GM21360 (cell line): Measurements from ENCODE around the gene CHRNB4.

Experiments used
- ATAC-seq: cut with Tn5 transposase; IDR thresholded peaks from one replicate; pipeline ENCODE4 v1.9.1; 2021; ENCODE audit warnings: mild to moderate bottlenecking, moderate library complexity; ENCODE audit not compliant: unreplicated experiment

Gene CHRNB4

DNA sequence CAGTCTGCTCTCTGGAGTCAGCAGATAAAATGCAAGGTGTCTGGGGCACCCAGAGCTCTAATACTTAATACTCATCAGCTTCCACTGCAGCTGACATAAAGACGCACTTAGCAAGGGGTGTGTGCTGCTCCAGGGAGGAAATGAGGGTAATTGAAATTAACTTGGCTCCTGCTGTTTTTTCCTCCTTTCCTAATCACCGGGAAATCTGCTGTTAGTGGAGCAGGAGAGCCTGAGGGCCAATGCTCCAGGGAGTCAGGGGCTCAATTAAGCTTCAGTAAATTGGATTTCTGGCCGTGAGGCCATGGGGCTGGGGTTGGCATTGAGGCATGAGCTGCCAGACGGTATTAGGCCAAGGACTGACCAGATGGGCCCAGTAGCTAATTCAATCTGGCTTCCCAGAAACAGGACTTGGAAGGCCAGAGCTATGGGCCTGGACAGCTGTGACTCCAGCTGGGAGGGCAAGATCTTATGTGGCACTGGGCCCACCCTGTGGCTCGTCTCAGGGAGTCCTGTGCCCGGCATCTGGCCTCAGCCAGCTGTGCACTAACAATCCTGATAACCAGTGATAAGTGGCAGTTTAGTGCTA is 30.7 kb upstream of the CHRNB4 start:
- ATAC-seq: no peak

DNA sequence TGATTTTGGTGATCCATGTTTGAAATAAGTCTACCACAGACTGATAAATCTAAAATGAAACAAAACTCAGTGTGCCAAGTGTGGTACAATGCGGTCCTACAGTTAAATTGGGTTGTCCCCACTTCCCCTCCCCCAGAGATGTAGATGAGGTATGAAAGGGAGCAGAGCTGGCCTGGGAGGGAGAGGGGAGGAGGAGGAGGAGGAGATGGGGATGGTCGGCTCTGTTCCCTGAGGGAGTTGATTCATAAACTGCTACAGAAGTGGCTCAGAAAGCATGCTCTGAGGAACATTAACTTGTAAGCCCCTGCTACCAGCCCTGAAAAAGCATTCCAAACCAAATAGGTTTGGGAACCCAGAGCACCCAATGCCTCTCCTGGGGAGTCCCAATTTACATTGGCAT is 28.0 kb upstream of the CHRNB4 start:
- no peak for ATAC-seq

DNA sequence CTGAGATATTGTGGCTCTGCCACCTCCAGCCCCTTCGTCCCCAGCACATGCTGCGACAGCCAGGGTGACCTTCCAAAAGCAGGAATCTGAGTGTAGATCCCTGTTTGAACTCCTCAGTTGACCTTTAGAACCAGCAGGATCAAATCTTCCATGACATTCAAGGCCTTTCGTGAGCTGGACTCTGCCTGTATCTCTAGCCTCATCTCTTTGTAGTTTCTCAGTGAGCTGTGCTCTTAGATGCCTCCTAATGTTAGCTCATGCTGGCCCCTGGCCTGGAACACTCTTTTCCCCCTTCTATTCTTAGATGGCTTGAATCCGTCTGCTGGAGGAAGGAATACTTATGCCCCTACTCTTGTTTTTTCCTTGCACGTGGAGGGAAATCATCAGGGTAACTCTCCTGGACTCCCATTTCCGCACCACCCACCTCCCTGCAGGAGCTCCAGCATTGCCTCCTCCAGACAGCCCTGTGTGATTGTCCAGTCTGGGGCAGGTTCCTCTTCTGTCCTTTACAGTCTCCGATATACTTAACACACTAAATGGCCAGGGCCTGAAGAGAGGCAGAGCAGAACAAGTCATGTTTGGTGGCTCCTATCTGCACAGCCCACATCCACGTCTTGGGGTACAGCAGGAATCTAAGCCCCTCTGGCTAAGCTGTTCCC is 26.7 kb upstream of the CHRNB4 start:
- no peak for ATAC-seq

DNA sequence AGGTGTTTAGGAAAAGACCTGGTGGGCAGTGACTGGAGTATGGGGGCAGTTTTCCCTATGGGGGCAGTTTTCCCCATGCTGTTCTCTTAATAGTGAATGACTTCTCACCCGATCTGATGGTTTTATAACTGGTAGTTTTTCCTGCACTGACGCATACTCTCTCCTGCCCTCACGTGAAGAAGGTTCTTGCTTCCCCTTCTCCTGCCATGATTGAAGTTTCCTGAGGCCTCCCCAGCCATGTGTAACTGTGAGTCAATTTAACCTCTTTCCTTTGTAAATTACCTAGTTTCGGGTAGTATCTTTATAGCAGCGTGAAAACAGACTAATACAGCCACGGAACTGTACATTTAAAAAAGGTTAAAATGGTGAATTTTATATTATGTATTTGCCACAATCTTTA is 25.0 kb upstream of the CHRNB4 start:
- ATAC-seq: no peak

DNA sequence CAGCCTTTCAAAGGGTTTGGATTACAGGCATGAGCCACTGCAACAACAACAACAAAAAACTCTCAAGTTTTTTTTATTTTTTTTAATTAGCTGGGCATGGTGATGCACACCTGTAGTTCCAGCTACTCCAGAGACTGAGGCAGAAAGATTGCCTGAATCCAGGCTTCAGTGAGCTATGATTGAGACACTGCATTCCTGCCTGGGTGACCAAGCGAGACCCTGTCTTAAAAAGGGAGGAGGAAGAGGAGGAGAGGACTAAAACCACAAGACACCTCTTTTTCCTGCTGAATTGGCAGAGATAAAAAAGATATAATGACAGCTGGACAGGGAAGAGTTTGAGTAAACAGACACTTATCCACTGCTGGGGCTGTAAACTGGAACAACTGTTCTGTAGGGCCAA is 22.7 kb upstream of the CHRNB4 start:
- no peak for ATAC-seq

DNA sequence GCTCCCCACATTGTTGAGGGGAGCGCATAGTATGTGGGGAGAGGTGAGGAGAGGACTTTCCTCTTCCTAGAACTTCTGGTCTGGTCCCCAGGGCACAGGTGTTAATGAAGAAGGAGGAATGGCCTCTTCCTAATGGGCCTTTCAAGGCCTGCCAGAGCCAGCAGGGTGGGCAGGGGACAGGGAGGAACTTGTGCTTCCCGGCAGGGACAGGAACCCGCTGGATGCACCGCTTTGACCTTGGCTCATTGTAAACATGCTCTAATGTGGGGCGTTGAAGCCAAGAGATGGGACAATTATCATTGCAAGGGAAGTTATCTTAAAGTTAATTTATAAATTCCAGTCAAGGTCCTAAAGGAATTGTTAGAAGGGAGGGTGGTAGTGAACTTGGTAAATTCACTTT is 21.0 kb upstream of the CHRNB4 start:
- ATAC-seq: no peak

DNA sequence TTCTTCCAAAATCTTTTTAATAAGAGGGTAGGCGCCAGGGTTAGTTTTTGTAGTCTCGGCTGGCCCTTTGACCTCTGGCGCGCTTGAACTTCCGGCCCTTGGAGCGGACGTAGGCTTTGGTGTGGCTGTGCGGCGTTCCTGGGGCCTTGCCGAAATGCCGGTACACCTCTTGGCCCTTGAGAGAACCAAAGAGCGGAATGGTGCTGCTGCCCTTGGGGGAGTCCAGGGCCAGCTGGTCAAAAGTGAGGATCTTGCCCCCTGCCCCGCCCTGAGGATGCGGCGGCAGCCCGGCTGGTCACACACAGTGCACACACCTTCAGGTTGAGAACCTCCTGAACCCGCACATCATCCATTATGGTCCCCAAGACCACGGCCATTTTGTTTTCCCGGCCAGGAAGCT is 20.0 kb upstream of the CHRNB4 start:
- no peak for ATAC-seq

DNA sequence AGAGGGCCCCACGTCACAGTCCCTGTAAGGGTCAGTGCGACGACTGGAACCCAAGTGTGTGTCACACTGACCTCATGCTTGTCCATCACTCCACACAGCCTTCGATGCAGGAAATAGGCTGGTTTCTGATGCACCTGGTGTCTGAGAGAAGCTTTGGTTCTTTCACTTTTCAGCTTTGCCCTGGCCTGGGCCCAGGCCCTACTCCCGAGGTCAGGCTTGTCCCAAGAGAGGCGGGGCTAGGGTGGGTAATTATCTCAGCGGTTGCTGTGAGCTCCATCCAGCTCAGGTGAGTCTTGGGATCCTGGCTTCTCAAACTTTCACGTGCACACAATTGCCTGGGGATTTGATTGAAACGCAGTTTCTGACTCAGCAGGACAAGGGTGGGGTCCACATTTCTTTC is 19.6 kb upstream of the CHRNB4 start:
- no peak for ATAC-seq

DNA sequence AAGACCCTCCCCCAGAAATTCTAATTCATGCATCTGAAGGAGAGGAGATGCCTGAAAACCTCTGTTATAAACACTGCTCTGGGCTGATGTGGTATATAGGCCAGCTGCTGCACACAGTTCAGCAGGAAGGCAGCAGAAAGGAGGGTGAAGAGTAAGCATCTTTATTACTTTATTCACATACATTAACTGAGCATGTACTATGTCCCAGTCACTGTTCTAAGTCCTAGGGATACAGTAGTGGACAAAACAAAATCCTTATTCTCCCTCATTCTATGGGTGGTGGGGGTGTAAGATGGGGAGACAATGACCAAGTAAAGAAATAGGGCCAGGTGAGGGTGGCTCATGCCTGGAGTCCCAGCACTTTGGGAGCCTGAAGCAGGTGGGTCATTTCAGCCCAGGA is 17.8 kb upstream of the CHRNB4 start:
- ATAC-seq: no peak

DNA sequence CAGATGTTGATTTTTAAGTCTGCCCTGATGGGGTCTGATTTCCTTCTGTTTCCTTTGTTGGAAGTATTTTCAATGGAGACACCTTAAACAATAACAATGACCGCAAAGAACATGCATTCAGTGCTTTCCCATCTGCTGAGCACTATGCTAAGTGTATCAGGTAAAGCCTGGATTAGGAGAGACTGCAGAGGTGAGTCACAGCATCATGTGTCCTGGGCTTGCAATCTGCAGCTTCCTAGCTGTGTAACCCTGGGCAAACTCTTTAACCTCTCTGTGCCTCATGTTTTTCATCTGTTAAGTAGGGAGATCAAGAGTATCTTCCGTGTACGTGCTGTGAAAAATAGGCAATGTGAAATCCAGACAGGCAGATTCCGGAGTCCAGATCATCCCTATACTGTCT is 13.3 kb upstream of the CHRNB4 start:
- no peak for ATAC-seq

DNA sequence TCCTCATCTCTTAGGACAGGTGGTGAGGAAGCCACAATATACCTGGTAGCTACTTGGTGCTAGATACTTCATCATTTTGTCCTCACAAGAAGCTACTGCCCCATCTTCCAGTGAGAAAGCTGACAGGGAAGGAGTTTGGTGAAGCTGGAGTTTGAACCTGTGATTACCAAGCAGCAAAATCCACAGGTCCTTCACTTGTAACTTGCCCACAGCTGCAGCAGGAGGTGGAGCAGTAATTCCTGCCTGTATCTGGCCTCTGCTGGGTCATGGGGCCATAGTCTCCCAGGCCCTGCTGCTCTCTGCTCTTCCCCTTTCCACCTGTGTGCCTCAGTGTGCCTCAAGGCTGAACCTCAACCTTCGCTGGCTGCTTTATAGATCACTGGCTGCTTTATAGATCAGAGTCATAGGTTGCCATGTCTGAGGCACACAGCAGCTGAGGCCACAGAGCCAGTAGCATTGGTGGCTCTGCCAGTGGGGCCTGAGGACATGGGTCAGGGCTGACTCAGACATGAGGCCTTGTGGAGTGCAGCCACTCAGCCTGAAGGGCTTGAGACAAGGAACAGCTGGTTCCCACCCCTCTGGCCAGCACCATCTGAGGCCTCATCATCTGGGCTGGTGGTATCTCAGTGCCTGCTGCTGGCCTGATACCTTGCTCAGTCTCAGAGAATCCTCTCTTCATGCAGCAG is 11.1 kb upstream of the CHRNB4 start:
- no peak for ATAC-seq

DNA sequence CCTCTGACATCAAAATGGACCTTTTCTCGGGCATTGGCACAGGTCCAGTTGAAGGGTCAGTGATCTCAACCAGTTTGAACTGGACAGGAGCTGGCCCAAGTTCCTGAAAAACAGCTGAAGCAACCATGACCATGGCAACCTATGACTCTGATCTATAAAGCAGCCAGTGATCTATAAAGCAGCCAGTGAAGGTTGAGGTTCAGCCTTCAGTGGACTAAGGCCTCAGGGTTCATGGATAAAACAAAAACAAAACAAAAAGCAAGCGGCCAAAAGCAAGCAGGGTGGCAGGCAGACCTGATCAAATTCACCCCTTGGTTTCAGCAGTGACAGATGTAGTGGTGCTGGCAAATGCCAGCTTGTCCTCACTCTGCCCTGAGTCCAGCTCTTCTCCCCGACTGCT is 10.0 kb upstream of the CHRNB4 start:
- ATAC-seq: no peak

DNA sequence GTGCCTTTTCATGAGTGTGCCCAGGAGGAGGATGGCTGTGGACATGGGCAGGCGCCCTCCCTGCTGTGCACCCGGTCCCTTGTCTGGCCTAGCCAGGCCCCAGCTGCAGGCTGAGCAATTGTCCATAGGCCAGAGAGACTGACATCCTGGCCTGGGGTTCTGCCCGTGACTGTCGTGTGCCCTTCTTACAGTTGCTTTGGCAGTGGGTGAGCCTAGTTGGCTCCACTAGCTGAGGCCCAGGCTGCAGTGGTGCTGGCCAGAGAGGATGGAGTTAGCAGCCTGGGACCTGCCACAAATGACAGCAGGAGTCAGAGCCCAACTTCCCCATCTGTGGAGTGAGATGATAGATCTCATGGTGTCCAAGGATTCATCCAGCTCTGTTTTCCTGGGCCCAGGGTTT is 9.0 kb upstream of the CHRNB4 start:
- no peak for ATAC-seq

DNA sequence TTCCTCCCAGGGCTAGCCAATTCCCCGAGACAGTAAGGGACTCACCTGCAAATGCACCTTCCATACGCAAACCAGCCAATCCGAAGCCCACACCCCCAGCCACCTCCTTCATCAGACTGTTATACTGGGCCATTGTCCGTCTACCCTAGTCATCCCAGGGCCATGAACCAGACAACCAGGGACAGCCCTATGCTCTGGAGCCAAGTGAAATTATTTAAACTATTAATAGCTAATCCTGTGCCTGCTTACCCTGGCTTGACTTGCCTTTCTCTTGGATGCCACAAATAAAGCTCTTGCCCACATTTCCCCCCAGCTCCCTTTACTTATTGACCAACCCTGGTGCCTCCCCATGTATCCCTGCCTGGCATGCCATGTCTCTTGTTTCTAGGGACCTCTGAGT is 4.0 kb upstream of the CHRNB4 start:
- ATAC-seq: no peak

DNA sequence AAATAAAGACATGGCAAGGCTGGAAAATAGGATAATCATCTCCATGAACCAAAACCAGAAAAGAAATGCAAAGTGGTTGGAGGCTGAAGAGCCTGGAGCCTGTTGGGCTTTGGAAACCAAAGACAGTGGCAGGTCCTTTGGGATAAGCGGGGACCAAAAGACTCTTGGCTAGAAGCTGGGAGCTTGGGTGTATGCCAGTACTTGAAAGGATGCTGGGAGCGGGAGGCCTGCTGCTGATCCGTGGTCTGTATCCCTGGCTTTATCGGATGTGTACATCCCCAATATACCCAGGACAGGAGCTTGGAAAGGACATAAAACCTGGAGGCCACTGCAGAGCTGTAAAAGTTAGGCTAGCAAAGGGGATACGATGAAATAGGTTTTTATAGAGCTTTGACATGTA is 1.3 kb upstream of the CHRNB4 start:
- ATAC-seq: no peak

DNA sequence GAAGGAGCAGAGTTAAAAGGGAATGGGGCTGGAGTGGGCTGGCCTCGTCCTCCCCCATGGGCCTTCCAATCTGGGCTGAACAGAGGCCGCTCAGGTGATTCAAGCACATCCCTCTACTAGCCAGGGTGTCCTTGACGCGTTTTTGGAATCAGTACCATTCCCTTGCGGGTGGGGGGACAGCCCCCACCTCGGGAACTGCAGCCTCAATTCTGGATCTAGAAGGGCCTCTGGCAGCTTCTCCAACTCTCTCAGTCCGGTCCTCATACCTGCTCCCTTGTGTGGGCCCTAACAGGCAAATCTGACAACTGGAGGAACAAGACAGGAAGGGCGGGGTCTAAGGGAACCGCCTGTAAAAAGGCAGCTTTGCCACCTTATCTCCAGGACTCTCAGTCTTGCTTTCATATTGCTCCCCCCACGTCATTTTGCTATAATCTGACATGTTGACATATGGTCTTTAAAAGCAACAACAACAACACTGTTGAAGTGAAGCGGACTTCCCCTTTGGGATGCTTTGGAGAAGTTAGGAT is 802 bp upstream of the CHRNB4 start:
- ATAC-seq: no peak

DNA sequence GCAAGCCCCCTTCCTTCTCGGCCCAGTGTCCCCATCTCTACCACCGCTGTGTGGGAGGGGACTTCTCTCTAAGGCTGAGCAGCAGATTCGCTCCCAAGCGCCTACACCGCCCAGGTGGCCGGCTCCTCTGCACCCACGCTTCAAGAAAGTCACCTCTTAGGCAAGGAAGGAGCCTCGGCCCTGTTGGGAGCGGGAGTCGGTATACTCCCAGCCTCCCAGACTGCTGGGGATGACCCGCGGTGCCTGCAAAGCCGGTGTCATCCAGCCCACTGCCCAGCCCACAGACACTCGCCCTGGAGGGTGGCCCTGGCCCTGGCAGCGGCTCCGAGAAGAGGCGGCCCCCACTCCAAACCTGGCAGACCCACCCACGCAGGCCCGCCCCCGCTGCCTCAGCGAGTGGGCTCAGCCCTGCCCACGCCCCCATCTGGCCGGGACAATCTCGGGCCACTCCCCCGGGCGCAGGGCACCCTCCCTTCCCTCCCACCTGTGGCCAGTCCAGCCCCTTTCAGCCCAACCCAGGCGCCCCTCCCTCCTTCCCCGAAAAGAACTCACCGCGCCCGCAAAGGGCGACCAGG is 396 bp downstream of the CHRNB4 start:
- ATAC-seq: no peak

DNA sequence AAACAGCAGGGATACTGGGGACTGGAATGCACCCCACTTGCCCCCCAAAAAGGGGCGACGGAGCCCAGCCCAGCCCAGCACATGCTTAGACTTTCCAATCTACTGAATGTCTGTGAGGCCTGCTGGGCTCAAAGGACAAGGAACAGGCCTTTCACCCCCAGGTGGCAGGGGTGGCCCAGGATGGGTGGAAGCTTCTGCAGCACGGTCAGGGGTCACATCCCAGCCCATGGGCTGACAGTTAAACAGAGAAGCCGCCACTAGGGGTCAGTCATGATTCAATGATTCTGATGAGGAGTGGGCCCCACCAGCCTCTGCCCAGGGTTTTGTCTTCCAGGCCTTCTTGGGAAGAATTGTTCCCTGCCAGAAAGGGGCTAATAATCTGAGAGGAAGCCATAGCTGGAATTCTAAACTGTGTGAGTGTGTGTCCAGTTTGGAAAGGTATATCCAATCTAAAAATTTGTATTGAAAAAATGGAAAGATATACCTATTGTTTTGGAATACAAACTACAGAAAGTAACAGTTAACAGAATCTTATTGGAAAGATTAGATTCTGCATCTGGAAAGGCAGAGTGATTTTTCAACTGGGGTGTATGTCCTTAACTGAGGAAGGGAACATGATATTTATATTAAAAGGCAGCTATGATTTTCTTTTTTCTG is 2.2 kb downstream of the CHRNB4 start:
- no peak for ATAC-seq

DNA sequence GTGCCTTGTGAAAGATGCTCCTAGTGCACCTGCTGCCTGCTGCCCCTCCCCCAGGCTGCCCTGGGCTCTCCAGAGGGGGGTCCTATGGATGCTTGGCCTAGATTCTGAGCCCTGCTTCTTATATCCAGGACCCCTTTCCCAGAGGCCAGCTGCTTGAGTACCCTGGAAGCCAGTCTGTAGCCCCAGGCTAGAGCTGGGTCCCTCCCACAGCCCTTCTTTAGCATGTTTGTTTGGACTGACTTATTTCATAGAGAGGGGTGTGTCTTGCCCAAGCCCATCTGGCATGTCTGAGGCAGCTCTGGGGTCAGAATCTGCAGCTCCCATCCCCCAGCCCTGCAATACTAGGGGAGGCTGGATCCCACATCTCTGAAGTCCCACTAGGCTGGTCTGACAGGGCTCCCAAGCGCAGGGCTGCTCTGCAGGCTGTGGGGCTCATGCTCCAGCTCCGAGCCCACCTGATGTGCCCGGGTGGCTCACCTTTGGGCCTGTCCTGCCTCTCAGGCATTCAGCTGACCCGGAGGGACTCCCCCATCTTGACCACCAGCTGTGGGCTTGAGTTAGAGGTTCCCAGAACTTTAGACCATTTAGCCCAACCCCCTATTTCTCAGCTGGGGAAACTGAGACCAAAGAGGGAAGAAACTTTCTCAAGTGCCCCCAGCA is 3.1 kb downstream of the CHRNB4 start:
- ATAC-seq: no peak

DNA sequence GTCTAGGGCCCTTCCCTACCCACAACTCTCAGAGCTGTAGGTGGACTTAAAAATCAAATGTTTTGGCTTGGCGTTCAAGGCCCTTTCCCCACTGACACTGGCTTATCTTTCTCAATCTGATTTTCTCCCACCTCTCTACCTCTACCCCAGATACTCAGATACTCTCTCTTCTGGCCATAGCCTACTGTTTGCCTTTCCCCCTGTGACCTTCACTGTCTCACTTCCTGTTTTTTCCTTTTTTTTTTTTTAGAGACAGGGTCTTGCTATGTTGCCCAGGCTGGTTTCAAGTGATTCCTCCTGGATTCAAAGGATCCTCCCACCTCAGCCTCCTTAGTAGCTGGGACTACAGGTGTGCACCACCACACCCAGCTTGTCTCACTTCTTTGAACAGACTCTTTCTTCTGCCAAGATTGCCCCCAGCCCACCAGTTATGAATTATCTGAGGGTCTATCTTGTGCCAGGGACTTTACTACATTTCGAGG is 4.6 kb downstream of the CHRNB4 start:
- no peak for ATAC-seq

DNA sequence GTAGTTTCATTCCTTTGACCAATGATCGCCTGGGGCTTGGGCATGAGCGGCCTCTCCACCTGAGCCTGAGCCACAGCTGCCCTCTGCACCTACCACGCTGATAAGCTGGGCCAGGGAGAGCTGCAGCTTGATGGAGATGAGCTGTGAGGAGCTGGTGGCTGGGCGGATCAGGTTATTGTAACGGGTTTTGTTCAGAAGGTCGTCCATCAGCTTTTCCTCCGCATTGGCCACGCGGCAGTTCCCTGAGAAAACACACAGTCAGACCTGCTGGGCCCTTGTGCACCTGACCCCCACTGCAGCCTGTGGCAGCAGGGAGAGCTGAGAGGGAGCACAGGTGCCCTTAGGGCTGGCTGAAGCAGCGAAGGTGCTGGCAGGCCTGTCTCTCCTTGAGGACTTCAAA is 5.7 kb downstream of the CHRNB4 start:
- ATAC-seq: no peak
